Liver (tissue), 9 donors: ENCODE data around the gene BTBD9. TPM values are rescaled to one million over a fixed set of nuclear protein-coding genes. Genes with fewer than 3 reads are reported as not detected.

ENCODE experiments used
- DNase-seq: peaks from one replicate; pipeline ENCODE4 v3.0.0-alpha.2; 2017; ENCODE audit warnings: low spot score
- H3K27ac ChIP-seq, 2 donors: one replicate each; pipeline ENCODE4 v1.7.0; 2013; ENCODE audit warnings: inconsistent platforms in 2 of 2, low read length in 2 of 2, control low read depth in 1 of 2, low read depth in 1 of 2, mild to moderate bottlenecking in 1 of 2
- H3K27me3 ChIP-seq, 4 donors: one replicate each; pipeline versions ENCODE4 v1.6.1 to v1.7.0; 2013; ENCODE audit warnings: low read length in 3 of 4, inconsistent platforms in 1 of 4, mild to moderate bottlenecking in 1 of 4, moderate library complexity in 1 of 4; ENCODE audit not compliant: control insufficient read depth in 4 of 4, insufficient read depth in 4 of 4
- H3K36me3 ChIP-seq, 4 donors: one replicate each; pipeline versions ENCODE4 v1.6.1 to v1.7.0; 2013; ENCODE audit warnings: low read length in 3 of 4, mild to moderate bottlenecking in 3 of 4, low read depth in 1 of 4, moderate library complexity in 1 of 4; ENCODE audit not compliant: control insufficient read depth in 4 of 4, insufficient read depth in 3 of 4
- H3K4me1 ChIP-seq, 4 donors: one replicate each; pipeline versions ENCODE4 v1.6.1 to v1.7.0; 2013; ENCODE audit warnings: low read length in 3 of 4, mild to moderate bottlenecking in 3 of 4, moderate library complexity in 1 of 4; ENCODE audit not compliant: control insufficient read depth in 4 of 4, insufficient read depth in 4 of 4
- H3K4me3 ChIP-seq, 3 donors: one replicate each; pipeline versions ENCODE4 v1.6.1 to v1.7.0; 2013; ENCODE audit warnings: low read length in 3 of 3, control low read depth in 1 of 3, low read depth in 1 of 3, mild to moderate bottlenecking in 1 of 3
- H3K9ac ChIP-seq, 2 donors: one replicate each; pipeline ENCODE4 v1.7.0; 2013; ENCODE audit warnings: low read length in 2 of 2, mild to moderate bottlenecking in 2 of 2, moderate library complexity in 2 of 2, control low read depth in 1 of 2, low read depth in 1 of 2
- H3K9me3 ChIP-seq, 4 donors: one replicate each; pipeline versions ENCODE4 v1.6.1 to v1.7.0; 2013; ENCODE audit warnings: low read length in 3 of 4; ENCODE audit not compliant: control insufficient read depth in 4 of 4
- FOXA2 ChIP-seq: IDR thresholded peaks from 2 replicates; pipeline ENCODE4 v1.6.1; 2016; ENCODE audit warnings: antibody characterized with exemption
- HNF4G ChIP-seq: IDR thresholded peaks from 2 replicates; pipeline ENCODE4 v1.6.1; 2016; ENCODE audit warnings: antibody characterized with exemption
- JUND ChIP-seq, 2 donors: IDR thresholded peaks; 2 replicates each; pipeline ENCODE4 v1.6.1; 2016; ENCODE audit warnings: antibody characterized with exemption in 2 of 2
- NR2F2 ChIP-seq: IDR thresholded peaks from 2 replicates; pipeline ENCODE4 v1.6.1; 2016; ENCODE audit warnings: antibody characterized with exemption
- RXRA ChIP-seq, 2 donors: IDR thresholded peaks; 2 replicates each; pipeline ENCODE4 v1.6.1; 2017 to 2018; ENCODE audit warnings: antibody characterized with exemption in 2 of 2, mild to moderate bottlenecking in 1 of 2
- TAF1 ChIP-seq: conservative IDR thresholded peaks from 2 replicates; pipeline ENCODE4 v1.6.1; 2016; ENCODE audit warnings: antibody characterized with exemption, mild to moderate bottlenecking
- YY1 ChIP-seq: IDR thresholded peaks from 2 replicates; pipeline ENCODE4 v1.6.1; 2016; ENCODE audit warnings: antibody characterized with exemption, mild to moderate bottlenecking
- WGBS: extraction: QIAGEN DNeasy Blood & Tissue Kit; methylation state at CpG from one replicate; pipeline ENCODE4 v1.1.7; 2013; 5-methylcytosine and 5-hydroxymethylcytosine counted together
- polyA plus RNA-seq, 2 donors: library from polyadenylated mRNA; stranded (reverse) in 1 of 2; unstranded in 1 of 2; fragments of 200-250 nt in 1 of 2; fragments of >200 nt in 1 of 2; fragmentation: Nextera tagmentation in 1 of 2; extraction: Ambion mirVana in 1 of 2; gene quantifications; one replicate each; pipeline versions ENCODE4 v1.2.1 to v1.2.3, GENCODE V29; 2013 to 2015
- total RNA-seq, 2 donors: library from RNA; depleted of rRNA; stranded (reverse); fragments of >200 nt; gene quantifications; one replicate each; pipeline ENCODE4 v1.2.3, GENCODE V29; 2014
- TF ChIP-seq, protein P1 (sequence below): IDR thresholded peaks from 2 replicates; pipeline ENCODE4 v1.6.1; 2016; ENCODE audit warnings: antibody characterized with exemption
- TF ChIP-seq, protein P2 (sequence below): IDR thresholded peaks from 2 replicates; pipeline ENCODE4 v1.6.1; 2016; ENCODE audit warnings: antibody characterized with exemption
- TF ChIP-seq, protein P3 (sequence below): IDR thresholded peaks from 2 replicates; pipeline ENCODE4 v1.6.1; 2016; ENCODE audit warnings: antibody characterized with exemption, mild to moderate bottlenecking
- TF ChIP-seq, protein P4 (sequence below): fragments of 150-350 bp; IDR thresholded peaks from 2 replicates; pipeline ENCODE4 v1.5.1; 2017; ENCODE audit warnings: improper control_type of control experiment, low read depth, low read length; ENCODE audit not compliant: missing input control
- TF ChIP-seq, protein P5 (sequence below): IDR thresholded peaks from 2 replicates; pipeline ENCODE4 v1.6.1; 2016; ENCODE audit warnings: antibody characterized with exemption
- donor health status: healthy.
- donor health status: healthy.
- donor health status: healthy.
- donor health status: healthy.
- donor health status: healthy.

BTBD9 gene
- total and polyA plus RNA-seq, 4 donors: 2.0 to 12.4 (median 5.7) TPM

DNA sequence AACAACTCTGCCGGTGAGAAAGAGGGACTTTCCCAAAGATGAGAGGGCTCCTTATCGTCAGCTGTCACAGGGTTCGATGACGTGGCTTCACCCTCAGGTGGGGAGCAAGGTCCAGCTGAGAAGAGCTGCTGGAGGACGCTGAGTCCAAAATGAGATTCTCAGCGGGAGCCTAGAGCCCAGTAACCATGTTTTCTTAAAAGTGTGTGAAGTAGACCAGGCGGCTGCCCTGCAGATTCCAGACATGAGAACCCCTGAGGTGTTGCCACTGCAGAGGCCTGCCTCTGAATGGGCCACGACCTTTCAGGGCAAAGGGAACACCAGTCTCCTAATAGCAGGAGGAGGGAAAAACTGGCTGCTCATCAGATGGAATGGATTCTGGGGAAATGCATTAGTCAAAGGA is 375.1 kb downstream of the BTBD9 start:
- 79% methylated on average over 8 of the region's 8 CpGs for WGBS
- TF ChIP-seq TAF1 (no peak), RXRA (IDR thresholded peaks at IDR 0.05) (no peak)
- TF ChIP-seq, protein P1, sequence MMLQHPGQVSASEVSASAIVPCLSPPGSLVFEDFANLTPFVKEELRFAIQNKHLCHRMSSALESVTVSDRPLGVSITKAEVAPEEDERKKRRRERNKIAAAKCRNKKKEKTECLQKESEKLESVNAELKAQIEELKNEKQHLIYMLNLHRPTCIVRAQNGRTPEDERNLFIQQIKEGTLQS: no peak
- TF ChIP-seq, protein P2, sequence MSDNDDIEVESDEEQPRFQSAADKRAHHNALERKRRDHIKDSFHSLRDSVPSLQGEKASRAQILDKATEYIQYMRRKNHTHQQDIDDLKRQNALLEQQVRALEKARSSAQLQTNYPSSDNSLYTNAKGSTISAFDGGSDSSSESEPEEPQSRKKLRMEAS: no peak
- Histone ChIP-seq H3K9me3 (no peaks in the 10 kb centered on the region), H3K4me3 (no peak overlapping the region), H3K27ac (no peak overlapping the region), H3K4me1 (peaks cover 0 to 3% (median 0%) of the 10 kb centered on the region in 4 donors), H3K27me3 (no peaks in the 10 kb centered on the region), H3K9ac (no peak overlapping the region), H3K36me3 (no peaks in the 10 kb centered on the region)
- DNase-seq: no peak

DNA sequence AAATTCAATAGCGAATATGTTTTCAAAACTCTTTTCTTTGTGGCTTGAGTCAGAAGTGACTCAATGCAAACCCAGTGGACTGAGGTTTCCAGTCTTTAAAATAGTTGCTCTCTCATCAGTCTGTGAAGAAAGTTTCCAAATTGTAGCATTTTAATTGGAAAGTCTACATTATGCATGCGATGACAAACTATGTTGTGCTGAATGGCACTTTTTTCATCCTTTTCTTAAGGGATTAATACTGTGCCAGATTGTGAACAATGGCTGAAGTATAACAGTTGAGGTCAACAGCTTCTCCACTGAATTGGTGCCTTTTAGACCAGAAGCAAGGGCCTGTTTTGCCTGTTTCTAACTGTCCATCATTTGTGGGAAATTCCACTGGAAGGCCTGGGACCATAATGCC is 377.1 kb downstream of the BTBD9 start:
- no peaks in the 10 kb centered on the region for H3K36me3 ChIP-seq
- no peak for DNase-seq
- TF ChIP-seq HNF4G: no peak
- TF ChIP-seq TAF1: no peak
- TF ChIP-seq, protein P3, sequence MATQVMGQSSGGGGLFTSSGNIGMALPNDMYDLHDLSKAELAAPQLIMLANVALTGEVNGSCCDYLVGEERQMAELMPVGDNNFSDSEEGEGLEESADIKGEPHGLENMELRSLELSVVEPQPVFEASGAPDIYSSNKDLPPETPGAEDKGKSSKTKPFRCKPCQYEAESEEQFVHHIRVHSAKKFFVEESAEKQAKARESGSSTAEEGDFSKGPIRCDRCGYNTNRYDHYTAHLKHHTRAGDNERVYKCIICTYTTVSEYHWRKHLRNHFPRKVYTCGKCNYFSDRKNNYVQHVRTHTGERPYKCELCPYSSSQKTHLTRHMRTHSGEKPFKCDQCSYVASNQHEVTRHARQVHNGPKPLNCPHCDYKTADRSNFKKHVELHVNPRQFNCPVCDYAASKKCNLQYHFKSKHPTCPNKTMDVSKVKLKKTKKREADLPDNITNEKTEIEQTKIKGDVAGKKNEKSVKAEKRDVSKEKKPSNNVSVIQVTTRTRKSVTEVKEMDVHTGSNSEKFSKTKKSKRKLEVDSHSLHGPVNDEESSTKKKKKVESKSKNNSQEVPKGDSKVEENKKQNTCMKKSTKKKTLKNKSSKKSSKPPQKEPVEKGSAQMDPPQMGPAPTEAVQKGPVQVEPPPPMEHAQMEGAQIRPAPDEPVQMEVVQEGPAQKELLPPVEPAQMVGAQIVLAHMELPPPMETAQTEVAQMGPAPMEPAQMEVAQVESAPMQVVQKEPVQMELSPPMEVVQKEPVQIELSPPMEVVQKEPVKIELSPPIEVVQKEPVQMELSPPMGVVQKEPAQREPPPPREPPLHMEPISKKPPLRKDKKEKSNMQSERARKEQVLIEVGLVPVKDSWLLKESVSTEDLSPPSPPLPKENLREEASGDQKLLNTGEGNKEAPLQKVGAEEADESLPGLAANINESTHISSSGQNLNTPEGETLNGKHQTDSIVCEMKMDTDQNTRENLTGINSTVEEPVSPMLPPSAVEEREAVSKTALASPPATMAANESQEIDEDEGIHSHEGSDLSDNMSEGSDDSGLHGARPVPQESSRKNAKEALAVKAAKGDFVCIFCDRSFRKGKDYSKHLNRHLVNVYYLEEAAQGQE: no peak
- no peak for TF ChIP-seq FOXA2
- no peak overlapping the region for H3K4me3 ChIP-seq
- H3K27ac ChIP-seq: no peak overlapping the region
- H3K27me3 ChIP-seq: no peaks in the 10 kb centered on the region
- peaks cover 0 to 3% (median 0%) of the 10 kb centered on the region in 4 donors for H3K4me1 ChIP-seq
- no peak overlapping the region for H3K9ac ChIP-seq
- no peaks in the 10 kb centered on the region for H3K9me3 ChIP-seq
- 97% methylated on average over 2 of the region's 2 CpGs for WGBS

DNA sequence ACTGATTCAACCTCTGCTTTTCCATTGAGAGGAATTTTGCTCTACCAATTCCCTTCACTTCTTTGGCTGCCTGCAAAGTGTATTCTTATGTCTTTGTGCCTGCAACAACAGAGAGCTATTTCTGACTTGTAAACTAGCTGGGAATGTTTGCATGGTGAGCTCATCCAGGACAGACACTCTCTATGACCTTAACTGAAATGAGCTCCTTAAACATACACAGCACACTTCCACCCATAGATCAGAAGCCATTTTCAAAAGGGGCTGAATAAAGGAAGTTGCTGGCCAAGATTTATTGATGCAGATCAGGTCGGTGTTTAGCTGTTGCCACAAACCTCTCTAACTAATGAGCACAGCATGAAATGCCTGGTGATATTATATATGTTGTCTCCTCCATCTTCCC is 377.7 kb downstream of the BTBD9 start:
- 65% methylated on average over 1 of the region's 1 CpG for WGBS

DNA sequence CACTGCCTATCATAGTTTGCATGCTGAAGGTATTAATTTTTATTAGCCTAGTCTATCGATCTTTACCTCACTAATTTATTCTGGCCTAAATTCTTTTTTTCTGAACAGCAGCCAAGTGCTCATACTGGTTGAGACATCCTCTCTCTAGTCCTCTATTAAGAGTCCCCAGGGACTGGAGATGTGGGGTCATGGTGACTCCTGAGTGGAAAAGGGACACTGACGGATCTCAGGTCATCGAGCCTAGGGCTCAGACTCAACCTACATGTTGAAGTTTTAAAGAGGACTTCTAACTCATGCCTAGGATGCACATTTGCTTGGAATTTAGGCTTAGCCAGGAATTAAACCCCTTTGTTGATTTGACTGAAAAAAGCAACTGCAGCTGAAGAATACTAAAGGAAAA is 378.1 kb downstream of the BTBD9 start:
- Histone ChIP-seq H3K9ac (no peak overlapping the region), H3K9me3 (no peaks in the 10 kb centered on the region), H3K27ac (no peak overlapping the region), H3K36me3 (no peaks in the 10 kb centered on the region), H3K4me1 (peaks cover 0 to 3% (median 0%) of the 10 kb centered on the region in 4 donors), H3K4me3 (no peak overlapping the region), H3K27me3 (no peaks in the 10 kb centered on the region)
- DNase-seq: no peak
- WGBS: 80% methylated on average over 3 of the region's 3 CpGs
- TF ChIP-seq, protein P3: no peak
- TF ChIP-seq, protein P4, sequence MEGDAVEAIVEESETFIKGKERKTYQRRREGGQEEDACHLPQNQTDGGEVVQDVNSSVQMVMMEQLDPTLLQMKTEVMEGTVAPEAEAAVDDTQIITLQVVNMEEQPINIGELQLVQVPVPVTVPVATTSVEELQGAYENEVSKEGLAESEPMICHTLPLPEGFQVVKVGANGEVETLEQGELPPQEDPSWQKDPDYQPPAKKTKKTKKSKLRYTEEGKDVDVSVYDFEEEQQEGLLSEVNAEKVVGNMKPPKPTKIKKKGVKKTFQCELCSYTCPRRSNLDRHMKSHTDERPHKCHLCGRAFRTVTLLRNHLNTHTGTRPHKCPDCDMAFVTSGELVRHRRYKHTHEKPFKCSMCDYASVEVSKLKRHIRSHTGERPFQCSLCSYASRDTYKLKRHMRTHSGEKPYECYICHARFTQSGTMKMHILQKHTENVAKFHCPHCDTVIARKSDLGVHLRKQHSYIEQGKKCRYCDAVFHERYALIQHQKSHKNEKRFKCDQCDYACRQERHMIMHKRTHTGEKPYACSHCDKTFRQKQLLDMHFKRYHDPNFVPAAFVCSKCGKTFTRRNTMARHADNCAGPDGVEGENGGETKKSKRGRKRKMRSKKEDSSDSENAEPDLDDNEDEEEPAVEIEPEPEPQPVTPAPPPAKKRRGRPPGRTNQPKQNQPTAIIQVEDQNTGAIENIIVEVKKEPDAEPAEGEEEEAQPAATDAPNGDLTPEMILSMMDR: no peak
- no peak for TF ChIP-seq YY1
- TF ChIP-seq, protein P5, sequence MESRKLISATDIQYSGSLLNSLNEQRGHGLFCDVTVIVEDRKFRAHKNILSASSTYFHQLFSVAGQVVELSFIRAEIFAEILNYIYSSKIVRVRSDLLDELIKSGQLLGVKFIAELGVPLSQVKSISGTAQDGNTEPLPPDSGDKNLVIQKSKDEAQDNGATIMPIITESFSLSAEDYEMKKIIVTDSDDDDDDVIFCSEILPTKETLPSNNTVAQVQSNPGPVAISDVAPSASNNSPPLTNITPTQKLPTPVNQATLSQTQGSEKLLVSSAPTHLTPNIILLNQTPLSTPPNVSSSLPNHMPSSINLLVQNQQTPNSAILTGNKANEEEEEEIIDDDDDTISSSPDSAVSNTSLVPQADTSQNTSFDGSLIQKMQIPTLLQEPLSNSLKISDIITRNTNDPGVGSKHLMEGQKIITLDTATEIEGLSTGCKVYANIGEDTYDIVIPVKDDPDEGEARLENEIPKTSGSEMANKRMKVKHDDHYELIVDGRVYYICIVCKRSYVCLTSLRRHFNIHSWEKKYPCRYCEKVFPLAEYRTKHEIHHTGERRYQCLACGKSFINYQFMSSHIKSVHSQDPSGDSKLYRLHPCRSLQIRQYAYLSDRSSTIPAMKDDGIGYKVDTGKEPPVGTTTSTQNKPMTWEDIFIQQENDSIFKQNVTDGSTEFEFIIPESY: no peak
- TF ChIP-seq, protein P1: no peak

More for the DNA sequence above, 377.7 kb downstream of the BTBD9 start:
- Histone ChIP-seq H3K36me3 (no peaks in the 10 kb centered on the region), H3K4me3 (no peak overlapping the region), H3K27ac (no peak overlapping the region), H3K9me3 (no peaks in the 10 kb centered on the region), H3K27me3 (no peaks in the 10 kb centered on the region), H3K4me1 (peaks cover 0 to 3% (median 0%) of the 10 kb centered on the region in 4 donors), H3K9ac (no peak overlapping the region)
- no peak for DNase-seq
- TF ChIP-seq JUND (IDR thresholded peaks at IDR 0.05): peak in 1 of 2 donors; percentile 14
- TF ChIP-seq RXRA (IDR thresholded peaks at IDR 0.05): peak in 1 of 2 donors; percentile 11
- no peak for TF ChIP-seq NR2F2
